ENCODE measurements around the gene CDX2. TPM values are rescaled to one million over a fixed set of nuclear protein-coding genes. Genes with fewer than 3 reads are reported as not detected.

CDX2 gene
- total and polyA plus RNA-seq, 9 of the 15 experiments (the other 6 are each of a cell fraction or from before 2014, with no cell fraction given), result 0.04 TPM; not detected in 8

DNA sequence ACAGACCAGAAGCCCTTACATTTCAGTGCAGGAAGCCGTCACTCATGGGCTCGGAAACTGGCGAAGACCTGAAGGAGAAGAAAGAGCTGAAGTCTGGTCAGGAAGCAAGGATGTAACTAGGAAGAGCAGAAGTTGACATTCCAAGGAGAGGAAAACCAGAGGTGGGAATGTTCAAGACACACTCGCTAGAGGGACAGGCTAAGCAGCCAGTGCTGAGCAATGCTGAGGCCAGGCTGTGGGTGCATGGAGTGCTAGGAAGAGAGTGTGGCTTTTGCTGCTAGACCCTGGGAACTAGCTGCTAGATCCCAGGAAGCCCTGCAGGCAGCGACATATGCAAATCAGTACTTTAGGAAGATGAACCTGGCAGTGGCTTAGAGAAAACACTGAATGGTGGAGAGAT is 31.5 kb upstream of the CDX2 start:
- intact Hi-C loops (cut with micrococcal nuclease) (no loop called here), in situ Hi-C loops (cut with MboI) (no loop called here)
- Histone ChIP-seq H3K36me3 (ENCODE audit: control insufficient read depth, insufficient read depth, low read length) (no peaks in the 10 kb centered on the region), H2AFZ (ENCODE audit: low read depth, low read length) (no peak overlapping the region), H3K27me3 (ENCODE audit: control insufficient read depth in 2 of 2, insufficient read depth in 2 of 2, low read length in 2 of 2) (peaks cover 0 to 8% of the 10 kb centered on the region in 2 experiments; a peak in 1 of 5 replicates), H3K4me1 (replicated peaks in 1 of 2; ENCODE audit: control insufficient read depth in 2 of 2, insufficient read depth in 2 of 2, low read length in 2 of 2) (peaks cover 0 to 4% of the 10 kb centered on the region in 2 experiments; a peak in 1 of 5 replicates), H4K20me1 (replicated peaks; ENCODE audit: control insufficient read depth, insufficient read depth, low read length) (no peaks in the 10 kb centered on the region), H3K9me1 (ENCODE audit: control insufficient read depth, insufficient read depth, low read length) (no peaks in the 10 kb centered on the region), H3K27ac (ENCODE audit: extremely low read depth, low read depth, low read length) (no peak overlapping the region), H3K4me3 (no peak overlapping the region), H3K9me3 (replicated peaks; ENCODE audit: control insufficient read depth, insufficient read depth, low read depth, low read length) (no peaks in the 10 kb centered on the region), H3K4me2 (ENCODE audit: insufficient read depth, low read length) (no peak overlapping the region), H3K79me2 (ENCODE audit: control insufficient read depth, insufficient read depth, low read length) (no peaks in the 10 kb centered on the region), H3K9ac (ENCODE audit: insufficient read depth in 1 of 2, low read depth in 2 of 2, low read length in 2 of 2) (no peak overlapping the region)
- TF ChIP-seq ZNF586 (CRISPR knock-in tag; conservative IDR thresholded peaks at IDR 0.05) (no peak), PRPF4 (IDR thresholded peaks at IDR 0.05; ENCODE audit: insufficient read depth, low read depth, low read length, poor library complexity, severe bottlenecking) (no peak), EWSR1 (IDR thresholded peaks at IDR 0.05; ENCODE audit: borderline replicate concordance, low read depth, partially characterized antibody) (no peak), HCFC1 (IDR thresholded peaks at IDR 0.05; ENCODE audit: low read depth, low read length) (no peak), TGIF2 (CRISPR knock-in tag; IDR thresholded peaks at IDR 0.05) (no peak), DMBX1 (CRISPR knock-in tag; IDR thresholded peaks at IDR 0.05; ENCODE audit: borderline replicate concordance) (no peak), SREBF1 (IDR thresholded peaks at IDR 0.05; ENCODE audit: borderline replicate concordance, low read depth, low read length) (no peak)
- BruUV-seq (replicated peaks), result no TSS peak
- CTCF ChIA-PET (ENCODE audit: low intra/inter-chr PET ratio), result interaction anchor here (0.5 kb wide), 1 partner anchor 637 kb away, joined by 3 read pairs; no protein-coding TSS in a partner anchor
- no peak for ATAC-seq
- no peak for FAIRE-seq
- WGBS (ENCODE audit: insufficient coverage, low coverage, missing lambda C conversion rate), result 0% methylated on average over 4 of the region's 5 CpGs
- POLR2A ChIA-PET, result no interaction called here
- DNase-seq (ENCODE audit: extremely low read depth in 1 of 4, low spot score in 3 of 4), result no peak

All from K562 (cell line).